HUES64 (cell line): Measurements from ENCODE around the gene MAB21L4.

ENCODE experiments used
- H3K27ac ChIP-seq: 2 replicates; pipeline ENCODE4 v1.7.0; 2013; ENCODE audit warnings: low read depth, low read length, inconsistent platforms
- H3K27me3 ChIP-seq: 2 replicates; pipeline ENCODE4 v1.6.1; 2013; ENCODE audit warnings: mild to moderate bottlenecking, low read length; ENCODE audit not compliant: insufficient read depth
- H3K36me3 ChIP-seq: 2 replicates; pipeline ENCODE4 v1.6.1; 2013; ENCODE audit warnings: mild to moderate bottlenecking, low read length; ENCODE audit not compliant: insufficient read depth
- H3K4me1 ChIP-seq: 2 replicates; pipeline ENCODE4 v1.6.1; 2013; ENCODE audit warnings: mild to moderate bottlenecking, low read length, moderate library complexity; ENCODE audit not compliant: insufficient read depth
- H3K4me3 ChIP-seq: 2 replicates; pipeline ENCODE4 v1.5.1; 2013; ENCODE audit warnings: mild to moderate bottlenecking, low read length, moderate library complexity
- H3K9ac ChIP-seq: 2 replicates; pipeline ENCODE4 v1.6.1; 2013; ENCODE audit warnings: mild to moderate bottlenecking, low read depth, low read length
- H3K9me3 ChIP-seq: 2 replicates; pipeline ENCODE4 v1.6.1; 2013; ENCODE audit warnings: low read depth, low read length; ENCODE audit not compliant: insufficient read depth
- WGBS: fragments of 150-250, 120-280 bp; methylation state at CpG from one replicate; pipeline ENCODE4 v1.1.7; 2013; ENCODE audit warnings: missing lambda C conversion rate; 5-methylcytosine and 5-hydroxymethylcytosine counted together

The MAB21L4 gene

DNA sequence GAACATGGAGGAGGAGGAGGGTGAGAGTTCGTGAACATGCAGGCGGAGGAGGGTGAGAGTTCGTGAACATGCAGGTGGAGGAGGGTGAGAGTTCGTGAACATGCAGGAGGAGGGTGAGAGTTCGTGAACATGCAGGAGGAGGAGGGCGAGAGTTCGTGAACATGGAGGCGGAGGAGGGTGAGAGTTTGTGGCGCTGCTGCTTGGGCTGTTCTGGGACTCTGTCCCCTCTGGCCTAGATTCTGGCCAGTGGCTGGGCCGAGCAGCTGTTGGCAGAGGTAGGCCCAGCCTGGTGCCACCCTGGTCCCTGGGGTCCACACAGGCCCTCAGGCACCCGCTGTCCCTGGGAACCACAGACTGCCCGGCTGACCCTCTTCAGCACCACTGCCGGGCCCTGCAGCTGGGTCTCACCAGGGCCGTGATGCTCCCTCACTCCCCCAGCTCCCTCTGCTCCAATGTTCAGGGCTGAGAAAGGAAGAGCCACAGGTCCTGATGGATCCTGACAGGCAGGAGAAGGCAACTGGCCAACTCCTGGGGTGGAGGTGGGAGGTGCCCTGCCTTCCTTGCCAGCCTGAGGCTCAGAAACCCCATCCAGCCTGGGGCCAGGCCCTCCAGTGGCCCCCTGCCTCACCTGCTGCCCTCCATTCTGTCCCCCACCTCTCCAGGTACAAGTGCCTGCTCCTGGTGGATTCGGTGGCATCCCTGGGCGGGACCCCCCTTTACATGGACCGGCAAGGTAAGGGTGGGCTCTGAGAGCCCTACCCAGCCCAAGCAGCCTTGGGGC lies 23.4 kb downstream of the MAB21L4 start:
- Histone ChIP-seq H3K4me3 (no peak overlapping the region), H3K27ac (no peak overlapping the region), H3K9ac (no peak overlapping the region), H3K27me3 (no peaks in the 10 kb centered on the region), H3K36me3 (no peaks in the 10 kb centered on the region), H3K4me1 (no peaks in the 10 kb centered on the region), H3K9me3 (no peaks in the 10 kb centered on the region)
- WGBS: 92% methylated on average over 17 of the region's 17 CpGs

DNA sequence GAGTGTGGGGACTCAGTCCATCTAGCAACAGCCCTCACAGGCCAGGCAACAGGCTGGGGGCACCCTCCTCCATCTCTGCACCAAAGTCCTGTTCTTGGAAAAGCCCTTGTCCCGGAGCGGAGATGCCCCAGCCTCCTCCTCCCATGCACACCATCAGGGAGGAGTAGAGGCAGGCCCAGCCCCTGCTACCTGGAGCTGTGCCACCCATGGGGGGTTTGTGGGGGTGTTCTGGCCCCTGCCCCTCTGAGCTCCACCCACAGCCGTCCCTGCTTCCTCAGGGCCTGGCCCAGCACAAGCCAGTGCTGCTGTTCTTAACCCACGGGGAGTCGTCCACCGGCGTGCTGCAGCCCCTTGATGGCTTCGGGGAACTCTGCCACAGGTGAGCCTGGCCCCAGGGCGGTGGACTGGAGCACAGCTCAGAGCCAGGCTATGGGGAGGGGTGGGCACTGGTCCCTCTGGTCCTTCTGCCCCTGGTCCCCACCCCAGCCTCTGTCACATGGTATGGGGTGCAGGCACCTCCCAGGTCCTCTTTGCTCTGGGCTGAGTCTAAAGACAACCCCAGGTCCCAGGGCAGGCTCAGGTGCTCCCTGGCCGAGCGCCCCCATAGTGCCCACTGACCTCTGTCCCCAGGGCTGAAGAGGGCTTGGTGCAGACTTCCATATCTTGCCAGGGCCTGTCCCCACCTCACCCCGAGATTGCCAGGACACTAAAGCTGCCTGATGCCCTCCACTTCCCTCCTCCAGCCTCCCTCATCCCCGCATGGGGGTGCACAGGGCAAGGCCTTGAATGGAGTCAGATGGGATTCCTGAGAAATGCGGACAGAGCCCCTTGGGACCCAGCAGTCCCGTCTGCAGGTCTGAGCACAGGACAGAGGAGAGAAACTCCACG lies 24.6 kb downstream of the MAB21L4 start:
- 93% methylated on average over 16 of the region's 16 CpGs for WGBS
- H3K27me3 ChIP-seq: no peaks in the 10 kb centered on the region

DNA sequence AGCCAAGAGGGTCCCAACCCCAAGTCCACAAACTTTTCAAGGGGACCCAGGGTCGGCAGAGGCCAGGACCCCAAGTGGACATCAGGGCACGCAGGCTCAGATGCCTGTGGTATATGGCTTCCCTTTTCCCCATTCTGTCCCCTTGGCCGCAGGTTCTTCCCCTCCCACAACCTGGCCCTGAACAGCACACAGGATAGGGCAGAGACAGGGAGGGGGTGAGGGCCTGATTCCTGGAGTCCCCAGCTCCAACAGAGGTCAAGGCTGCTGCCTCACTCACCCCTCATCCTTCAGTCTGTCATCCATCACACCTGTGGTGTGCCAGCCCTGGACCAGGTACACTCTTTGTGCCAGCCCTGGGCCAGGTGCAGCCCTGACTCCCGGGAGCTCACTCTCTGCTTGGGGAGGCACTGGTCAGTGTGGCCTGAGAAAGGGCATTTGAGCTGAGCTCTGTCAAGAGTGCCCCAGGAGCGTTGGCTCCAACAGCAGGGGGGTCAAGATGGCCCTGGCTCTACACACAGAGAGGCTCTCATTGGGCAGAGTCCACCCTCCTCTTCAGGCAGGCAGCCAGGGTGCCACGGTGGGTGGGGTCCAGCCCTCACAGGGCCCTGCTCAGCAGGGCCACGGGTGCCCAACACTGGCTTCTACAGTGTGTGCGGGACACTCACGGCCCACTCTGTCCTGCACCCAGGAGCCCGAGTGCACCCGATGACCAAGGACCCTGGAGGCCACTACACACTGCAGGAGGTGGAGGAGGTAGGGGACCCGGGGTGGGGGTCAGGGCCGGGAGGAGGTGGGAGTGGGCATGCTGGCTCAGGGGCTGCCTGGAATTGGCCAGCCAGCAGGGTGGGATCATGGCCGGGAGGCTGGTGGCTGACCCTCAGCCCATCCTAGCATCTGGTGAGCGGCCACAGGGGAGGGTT lies 25.7 kb downstream of the MAB21L4 start:
- no peaks in the 10 kb centered on the region for H3K9me3 ChIP-seq
- H3K36me3 ChIP-seq: no peaks in the 10 kb centered on the region
- no peak overlapping the region for H3K9ac ChIP-seq
- no peak overlapping the region for H3K4me3 ChIP-seq
- no peaks in the 10 kb centered on the region for H3K27me3 ChIP-seq
- H3K4me1 ChIP-seq: no peaks in the 10 kb centered on the region
- 94% methylated on average over 15 of the region's 15 CpGs for WGBS
- H3K27ac ChIP-seq: no peak overlapping the region

More for the DNA sequence above, 24.6 kb downstream of the MAB21L4 start:
- no peaks in the 10 kb centered on the region for H3K9me3 ChIP-seq
- H3K4me1 ChIP-seq: no peaks in the 10 kb centered on the region
- no peaks in the 10 kb centered on the region for H3K36me3 ChIP-seq
- H3K27ac ChIP-seq: no peak overlapping the region
- no peak overlapping the region for H3K4me3 ChIP-seq
- H3K9ac ChIP-seq: no peak overlapping the region

DNA sequence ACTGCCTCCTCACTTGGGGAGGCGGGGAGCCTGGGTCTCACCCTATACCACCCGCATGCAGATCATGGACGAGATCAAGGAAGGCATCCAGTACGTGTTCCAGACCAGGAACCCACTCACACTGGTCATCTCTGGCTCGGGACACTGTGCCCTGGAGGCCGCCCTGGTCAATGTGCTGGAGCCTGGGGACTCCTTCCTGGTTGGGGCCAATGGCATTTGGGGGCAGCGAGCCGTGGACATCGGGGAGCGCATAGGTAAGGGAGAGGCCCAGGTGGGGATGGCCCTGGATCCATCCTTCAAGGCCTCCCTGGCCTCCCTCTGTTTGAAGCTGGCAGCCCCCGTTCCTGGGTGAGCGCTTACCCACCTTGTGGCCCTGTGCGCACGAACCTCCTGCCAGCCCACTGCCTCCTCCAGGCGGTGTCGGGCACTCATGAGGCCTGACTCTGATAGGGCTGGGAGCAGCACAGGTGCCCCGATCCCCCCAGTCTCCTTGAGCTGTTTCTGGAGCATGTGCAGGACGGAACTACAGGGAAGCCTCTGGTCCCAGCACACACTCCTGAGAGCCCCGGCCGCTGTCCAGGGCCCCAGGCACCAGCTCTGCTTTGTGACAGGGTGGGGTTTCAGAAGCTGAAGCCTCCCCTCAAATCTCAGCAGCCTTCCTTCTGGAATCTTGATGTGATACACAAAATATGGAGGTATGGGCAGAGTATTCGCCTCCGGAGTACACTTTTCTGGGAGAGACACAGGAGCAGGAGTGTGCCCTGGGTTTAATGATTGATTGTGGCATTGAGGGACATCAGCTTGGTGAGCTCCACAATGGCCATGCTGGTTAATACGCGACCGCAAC lies 26.6 kb downstream of the MAB21L4 start:
- Histone ChIP-seq H3K9ac (no peak overlapping the region), H3K36me3 (no peaks in the 10 kb centered on the region), H3K4me1 (no peaks in the 10 kb centered on the region), H3K27ac (no peak overlapping the region), H3K4me3 (no peak overlapping the region), H3K27me3 (no peaks in the 10 kb centered on the region), H3K9me3 (no peaks in the 10 kb centered on the region)
- WGBS: 95% methylated on average over 25 of the region's 25 CpGs

DNA sequence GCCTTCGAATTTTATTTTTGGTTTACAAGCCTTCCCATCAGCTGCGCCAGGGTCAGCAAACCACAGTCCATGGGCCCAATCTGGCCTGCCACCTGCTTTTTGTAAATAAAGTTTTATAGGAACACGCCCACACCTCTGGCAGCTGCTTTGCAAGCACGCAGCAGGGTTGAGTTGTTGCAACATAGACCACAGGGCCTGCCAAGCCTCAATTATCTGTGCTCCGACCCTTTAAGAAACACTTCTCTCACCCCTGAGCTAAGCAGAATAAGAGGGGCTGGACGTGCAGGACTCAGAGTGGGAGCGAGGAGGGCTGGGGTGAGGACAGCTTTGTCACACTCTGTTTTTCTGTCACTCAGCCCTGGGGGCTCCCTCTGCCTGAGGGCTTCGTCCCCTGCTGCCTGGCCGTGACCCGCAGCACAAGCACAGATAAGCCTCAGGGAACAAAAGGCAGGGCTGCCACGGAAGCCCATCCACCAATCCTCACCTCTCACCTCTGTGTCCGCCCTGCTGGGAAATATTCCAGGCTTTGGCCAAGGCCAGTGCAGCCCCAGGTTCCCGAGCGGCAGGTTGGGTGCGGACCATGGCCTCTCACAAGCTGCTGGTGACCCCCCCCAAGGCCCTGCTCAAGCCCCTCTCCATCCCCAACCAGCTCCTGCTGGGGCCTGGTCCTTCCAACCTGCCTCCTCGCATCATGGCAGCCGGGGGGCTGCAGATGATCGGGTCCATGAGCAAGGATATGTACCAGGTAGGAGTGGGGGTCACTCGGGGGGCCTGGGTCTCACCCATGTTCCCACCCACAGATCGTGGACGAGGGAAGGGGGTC lies 27.5 kb downstream of the MAB21L4 start, which contains the start of gene AGXT:
AGXT (plus strand) TSS at position 539 of the 823 bp plus-strand sequence; CDS start at position 581, 42 bp downstream.
- H3K9ac ChIP-seq: no peak within 1 kb of the TSS
- WGBS: 88% methylated on average over 21 of the region's 21 CpGs

DNA sequence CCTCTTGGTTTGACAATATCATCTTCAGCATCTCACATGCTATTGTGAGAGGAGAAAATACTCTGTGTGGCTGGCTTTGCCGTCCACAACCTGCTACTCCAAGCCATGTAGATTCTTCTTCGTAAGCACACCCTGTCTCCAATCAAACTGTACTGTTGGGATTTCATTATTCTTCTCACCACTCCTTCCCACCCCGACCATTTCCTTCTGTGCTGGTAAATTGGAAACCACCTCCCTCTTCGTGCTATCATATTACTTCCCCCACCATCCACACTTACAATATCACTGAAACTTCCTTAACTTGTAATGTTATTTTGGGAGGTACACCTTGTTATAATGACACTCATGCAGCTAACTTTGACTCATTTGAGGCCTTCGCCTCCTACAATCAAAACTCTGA lies 30.6 kb downstream of the MAB21L4 start:
- Histone ChIP-seq H3K9me3 (no peaks in the 10 kb centered on the region), H3K4me3 (no peak overlapping the region)
- 93% methylated on average over 5 of the region's 5 CpGs for WGBS

More for the DNA sequence above, 27.5 kb downstream of the MAB21L4 start, which contains the start of gene AGXT:
- Histone ChIP-seq H3K4me1 (no peaks in the 10 kb centered on the region), H3K27me3 (no peaks in the 10 kb centered on the region), H3K36me3 (no peaks in the 10 kb centered on the region), H3K9me3 (no peaks in the 10 kb centered on the region), H3K27ac (no peak within 1 kb of the TSS), H3K4me3 (no peak within 1 kb of the TSS)

DNA sequence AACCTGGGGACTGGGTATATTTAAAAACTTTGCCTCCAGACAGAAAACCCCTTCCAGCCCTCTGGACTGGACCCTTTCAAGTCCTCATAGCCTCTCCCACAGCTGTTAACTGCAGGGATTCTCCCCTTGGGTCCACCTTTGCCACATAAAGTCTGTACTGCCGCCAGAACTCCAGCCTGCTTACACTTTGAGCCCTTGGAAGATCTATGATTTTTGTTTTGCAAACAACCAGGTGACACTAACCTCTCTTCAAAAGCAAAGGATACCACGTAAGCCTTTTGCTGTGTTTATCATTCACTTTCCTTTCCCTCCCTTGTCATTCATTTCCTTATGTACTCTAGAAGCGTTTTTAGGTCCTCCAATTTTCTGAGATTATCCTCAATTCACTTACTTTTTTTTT lies 31.5 kb downstream of the MAB21L4 start:
- H3K4me1 ChIP-seq: no peaks in the 10 kb centered on the region
- H3K9me3 ChIP-seq: no peaks in the 10 kb centered on the region
- no peak overlapping the region for H3K27ac ChIP-seq
- no peak overlapping the region for H3K9ac ChIP-seq
- no peak overlapping the region for H3K4me3 ChIP-seq
- WGBS: 83% methylated on average over 3 of the region's 3 CpGs
- H3K36me3 ChIP-seq: no peaks in the 10 kb centered on the region
- H3K27me3 ChIP-seq: no peaks in the 10 kb centered on the region

More for the DNA sequence above, 30.6 kb downstream of the MAB21L4 start:
- Histone ChIP-seq H3K27ac (no peak overlapping the region), H3K4me1 (no peaks in the 10 kb centered on the region), H3K9ac (no peak overlapping the region), H3K36me3 (no peaks in the 10 kb centered on the region), H3K27me3 (no peaks in the 10 kb centered on the region)

DNA sequence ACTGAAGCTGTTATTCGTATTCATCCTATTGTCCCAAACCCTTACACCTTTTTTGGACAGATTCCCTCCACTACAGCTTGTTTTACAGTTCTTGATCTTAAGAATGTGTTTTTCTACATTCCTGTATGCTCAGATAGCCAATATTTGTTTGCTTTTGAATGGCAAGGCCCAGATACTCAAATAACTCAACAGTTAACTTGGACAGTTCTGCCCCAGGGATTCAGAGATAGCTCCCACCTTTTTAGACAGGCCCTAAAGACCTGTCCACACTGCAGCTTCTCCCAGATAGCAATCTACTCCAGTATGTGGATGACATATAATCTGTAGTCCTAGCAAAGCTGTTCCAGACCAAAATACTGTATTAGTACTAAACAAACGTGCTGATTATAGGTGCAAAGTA lies 34.4 kb downstream of the MAB21L4 start:
- no peaks in the 10 kb centered on the region; the same call in 1 of the 2 replicates for H3K27me3 ChIP-seq
- no peak overlapping the region for H3K4me3 ChIP-seq

DNA sequence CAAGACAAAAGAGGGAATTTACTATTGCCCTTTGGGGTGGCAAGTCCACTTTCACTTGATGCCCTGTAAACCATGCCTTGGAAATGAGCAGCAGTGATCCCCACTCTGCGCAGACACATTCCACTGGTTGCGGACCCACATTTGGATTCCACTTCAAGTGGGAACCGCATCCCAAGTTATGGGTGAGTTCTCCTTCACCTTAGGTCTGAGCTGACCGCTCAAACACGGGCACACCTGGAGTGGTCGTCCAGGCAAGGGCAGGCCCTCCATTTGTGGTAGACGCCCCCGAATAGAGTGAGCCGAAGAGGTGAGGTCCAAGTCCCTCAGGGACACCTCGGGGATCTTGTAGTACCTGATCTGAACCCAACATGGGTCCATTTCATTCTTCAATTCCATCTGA lies 37.1 kb downstream of the MAB21L4 start:
- no peak overlapping the region for H3K9ac ChIP-seq
- 94% methylated on average over 10 of the region's 10 CpGs for WGBS
- no peaks in the 10 kb centered on the region; the same call in 1 of the 2 replicates for H3K27me3 ChIP-seq
- no peak overlapping the region for H3K4me3 ChIP-seq
- no peak overlapping the region for H3K27ac ChIP-seq
- H3K36me3 ChIP-seq: no peaks in the 10 kb centered on the region
- H3K4me1 ChIP-seq: no peaks in the 10 kb centered on the region
- no peaks in the 10 kb centered on the region; the same call in 1 of the 2 replicates for H3K9me3 ChIP-seq

More for the DNA sequence above, 34.4 kb downstream of the MAB21L4 start:
- H3K9me3 ChIP-seq: no peaks in the 10 kb centered on the region
- WGBS: 98% methylated on average over 2 of the region's 2 CpGs
- no peak overlapping the region for H3K27ac ChIP-seq
- no peaks in the 10 kb centered on the region for H3K36me3 ChIP-seq
- H3K9ac ChIP-seq: no peak overlapping the region
- no peaks in the 10 kb centered on the region for H3K4me1 ChIP-seq
